ENCODE data around the gene CERS3.

Gene CERS3

DNA sequence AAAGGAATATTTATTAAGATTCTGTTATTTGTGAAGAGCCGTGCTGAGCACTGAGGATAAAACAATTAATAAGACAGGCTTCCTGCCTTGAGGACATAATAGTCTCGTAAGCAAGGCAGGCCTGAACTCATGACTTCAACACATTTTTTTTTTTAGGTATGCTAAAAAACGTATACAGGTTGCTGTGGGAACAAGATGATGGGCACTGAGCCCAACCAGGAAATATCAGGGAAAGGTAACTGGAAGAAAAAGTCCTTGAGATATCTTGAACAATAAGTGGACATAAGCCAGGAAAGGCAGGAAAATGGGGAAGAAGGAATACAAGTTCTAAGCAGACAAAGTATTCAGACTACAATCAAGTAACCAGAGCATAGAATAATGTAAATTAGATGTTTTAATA is 26.1 kb downstream of the CERS3 start:
- TF ChIP-seq, protein P1, sequence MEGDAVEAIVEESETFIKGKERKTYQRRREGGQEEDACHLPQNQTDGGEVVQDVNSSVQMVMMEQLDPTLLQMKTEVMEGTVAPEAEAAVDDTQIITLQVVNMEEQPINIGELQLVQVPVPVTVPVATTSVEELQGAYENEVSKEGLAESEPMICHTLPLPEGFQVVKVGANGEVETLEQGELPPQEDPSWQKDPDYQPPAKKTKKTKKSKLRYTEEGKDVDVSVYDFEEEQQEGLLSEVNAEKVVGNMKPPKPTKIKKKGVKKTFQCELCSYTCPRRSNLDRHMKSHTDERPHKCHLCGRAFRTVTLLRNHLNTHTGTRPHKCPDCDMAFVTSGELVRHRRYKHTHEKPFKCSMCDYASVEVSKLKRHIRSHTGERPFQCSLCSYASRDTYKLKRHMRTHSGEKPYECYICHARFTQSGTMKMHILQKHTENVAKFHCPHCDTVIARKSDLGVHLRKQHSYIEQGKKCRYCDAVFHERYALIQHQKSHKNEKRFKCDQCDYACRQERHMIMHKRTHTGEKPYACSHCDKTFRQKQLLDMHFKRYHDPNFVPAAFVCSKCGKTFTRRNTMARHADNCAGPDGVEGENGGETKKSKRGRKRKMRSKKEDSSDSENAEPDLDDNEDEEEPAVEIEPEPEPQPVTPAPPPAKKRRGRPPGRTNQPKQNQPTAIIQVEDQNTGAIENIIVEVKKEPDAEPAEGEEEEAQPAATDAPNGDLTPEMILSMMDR (IDR thresholded peaks at IDR 0.05; ENCODE audit: control insufficient read depth, insufficient read depth, low read depth, low read length, missing control alignments): no peak
- no peak overlapping the region for H3K4me3 ChIP-seq (ENCODE audit: control insufficient read depth, low read depth, low read length)
- no peak for DNase-seq (ENCODE audit: low read depth)

DNA sequence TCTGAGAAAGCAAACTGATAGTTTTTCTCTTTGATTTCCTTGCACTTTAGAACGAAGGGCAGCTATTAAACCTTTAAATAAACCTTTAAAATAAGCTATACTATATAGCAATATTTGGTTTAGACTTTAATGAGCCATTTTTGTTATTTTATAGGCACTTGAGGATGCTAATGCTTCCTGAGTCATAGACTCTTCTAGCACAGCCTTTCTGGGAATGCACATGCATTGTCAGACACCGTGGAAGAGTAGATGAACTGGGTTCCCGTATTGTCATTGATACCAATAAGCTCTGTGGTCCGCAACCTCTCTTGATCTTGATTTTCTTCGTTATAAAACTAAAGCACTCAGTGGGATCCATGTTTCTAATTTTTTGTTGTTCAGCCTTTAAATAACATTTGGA is 27.6 kb downstream of the CERS3 start:
- TF ChIP-seq, protein P1 (IDR thresholded peaks at IDR 0.05; ENCODE audit: control insufficient read depth, insufficient read depth, low read depth, low read length, missing control alignments): no peak
- no peak overlapping the region for H3K4me3 ChIP-seq (ENCODE audit: control insufficient read depth, low read depth, low read length)

DNA sequence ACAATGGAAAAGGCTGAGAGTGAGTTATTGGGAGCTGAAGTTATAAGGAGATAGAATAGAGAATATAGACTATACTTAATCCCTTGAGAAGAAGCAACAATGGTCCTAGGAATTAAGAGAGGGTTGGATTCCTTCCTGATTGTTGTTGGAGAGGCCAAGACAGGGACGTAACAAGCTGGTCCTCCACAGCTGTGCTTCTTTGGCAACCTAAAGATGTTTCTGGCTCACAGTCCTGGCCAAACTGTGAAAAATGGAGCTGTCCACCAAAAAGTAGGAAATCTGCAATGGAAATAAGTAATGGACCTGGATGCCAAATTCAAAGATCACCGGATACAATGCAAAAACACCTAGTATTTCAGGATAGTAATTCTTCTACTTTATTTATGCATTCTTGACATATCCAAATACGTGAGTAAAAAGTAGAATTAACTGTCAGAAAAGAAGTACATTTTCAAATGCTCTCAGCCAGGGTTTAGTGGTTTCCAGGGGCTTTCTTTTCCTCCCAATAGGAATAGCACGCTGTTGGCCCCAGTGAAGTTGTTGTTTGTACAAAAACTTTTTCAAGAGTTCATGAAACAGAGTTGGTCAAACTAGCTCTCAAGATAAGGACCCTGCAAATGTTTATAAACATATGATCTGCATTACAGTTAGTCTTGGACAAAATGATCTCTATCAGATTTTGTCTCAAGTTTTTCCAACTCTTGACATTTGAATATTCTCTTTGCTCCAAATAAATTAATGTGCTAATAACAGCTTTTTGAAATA is 28.3 kb downstream of the CERS3 start:
- DNase-seq (ENCODE audit: low read depth): no peak
- TF ChIP-seq, protein P1 (IDR thresholded peaks at IDR 0.05; ENCODE audit: control insufficient read depth, insufficient read depth, low read depth, low read length, missing control alignments): no peak
- H3K4me3 ChIP-seq (ENCODE audit: control insufficient read depth, low read depth, low read length): no peak overlapping the region

More for the DNA sequence above, 27.6 kb downstream of the CERS3 start:
- DNase-seq (ENCODE audit: low read depth): no peak

DNA sequence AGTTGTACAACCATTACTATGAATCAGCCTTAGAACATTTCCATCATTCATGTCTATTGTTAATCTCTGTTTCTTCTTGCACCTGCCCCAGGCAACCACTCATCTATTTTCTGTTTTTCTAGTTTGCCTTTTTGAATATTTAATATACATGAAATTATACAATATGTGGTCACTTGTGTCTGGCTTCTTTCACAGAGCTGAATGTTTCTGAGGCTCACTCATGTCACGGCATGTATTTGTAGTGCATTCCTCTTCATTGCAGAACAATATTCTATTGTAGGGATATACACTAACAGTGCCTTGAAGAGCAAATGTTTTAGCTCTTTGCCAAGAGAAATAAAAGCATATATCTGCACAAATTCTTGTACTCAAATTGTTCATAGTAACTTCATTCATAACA is 32.9 kb downstream of the CERS3 start:
- DNase-seq (ENCODE audit: low read depth): no peak
- TF ChIP-seq, protein P1 (IDR thresholded peaks at IDR 0.05; ENCODE audit: control insufficient read depth, insufficient read depth, low read depth, low read length, missing control alignments): no peak
- no peak overlapping the region for H3K4me3 ChIP-seq (ENCODE audit: control insufficient read depth, low read depth, low read length)

DNA sequence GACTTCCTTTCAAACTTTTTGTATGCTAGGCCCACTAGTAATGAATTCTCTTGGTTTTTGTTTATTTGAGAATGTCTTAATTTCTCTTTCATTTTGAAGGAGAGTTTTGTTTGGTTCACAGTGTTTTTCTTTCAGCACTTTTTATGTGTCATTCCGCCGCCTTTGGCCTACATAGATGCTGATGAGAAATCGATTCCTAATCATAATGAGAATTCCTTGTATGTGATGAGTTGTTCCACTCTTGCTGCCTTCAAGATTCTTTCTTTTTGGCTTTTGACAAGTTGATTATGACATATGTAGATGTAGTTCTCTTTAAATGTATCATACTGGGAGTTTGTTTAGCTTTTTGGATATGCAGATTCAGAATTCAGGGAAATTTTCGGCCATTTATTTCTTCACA is 35.5 kb downstream of the CERS3 start:
- DNase-seq (ENCODE audit: low read depth): no peak
- no peak overlapping the region for H3K4me3 ChIP-seq (ENCODE audit: control insufficient read depth, low read depth, low read length)
- TF ChIP-seq, protein P1 (IDR thresholded peaks at IDR 0.05; ENCODE audit: control insufficient read depth, insufficient read depth, low read depth, low read length, missing control alignments): no peak

DNA sequence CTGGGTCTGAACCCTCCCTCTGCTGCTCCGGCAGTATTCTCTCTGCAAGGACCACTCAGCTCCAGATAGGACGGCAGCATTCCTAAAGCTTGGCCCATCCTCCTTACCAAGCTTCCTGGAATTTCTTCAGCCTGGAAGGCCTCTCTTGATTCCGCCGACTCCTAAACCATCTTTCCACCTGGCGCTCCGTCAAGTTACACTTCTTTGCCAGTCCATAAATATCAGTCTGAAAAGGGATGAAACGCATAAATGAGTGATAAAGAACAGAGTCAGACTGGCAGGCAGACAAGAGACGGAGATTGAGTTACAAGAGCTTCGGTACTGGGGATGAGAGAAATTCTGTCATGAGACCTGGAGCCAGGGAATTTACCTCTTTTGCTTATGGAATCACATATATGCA is 44.3 kb downstream of the CERS3 start:
- no peak overlapping the region for H3K4me3 ChIP-seq (ENCODE audit: control insufficient read depth, low read depth, low read length)
- TF ChIP-seq, protein P1 (IDR thresholded peaks at IDR 0.05; ENCODE audit: control insufficient read depth, insufficient read depth, low read depth, low read length, missing control alignments): no peak
- no peak for DNase-seq (ENCODE audit: low read depth)
